ENCODE data around the gene PPP1R14D.

Gene PPP1R14D

DNA sequence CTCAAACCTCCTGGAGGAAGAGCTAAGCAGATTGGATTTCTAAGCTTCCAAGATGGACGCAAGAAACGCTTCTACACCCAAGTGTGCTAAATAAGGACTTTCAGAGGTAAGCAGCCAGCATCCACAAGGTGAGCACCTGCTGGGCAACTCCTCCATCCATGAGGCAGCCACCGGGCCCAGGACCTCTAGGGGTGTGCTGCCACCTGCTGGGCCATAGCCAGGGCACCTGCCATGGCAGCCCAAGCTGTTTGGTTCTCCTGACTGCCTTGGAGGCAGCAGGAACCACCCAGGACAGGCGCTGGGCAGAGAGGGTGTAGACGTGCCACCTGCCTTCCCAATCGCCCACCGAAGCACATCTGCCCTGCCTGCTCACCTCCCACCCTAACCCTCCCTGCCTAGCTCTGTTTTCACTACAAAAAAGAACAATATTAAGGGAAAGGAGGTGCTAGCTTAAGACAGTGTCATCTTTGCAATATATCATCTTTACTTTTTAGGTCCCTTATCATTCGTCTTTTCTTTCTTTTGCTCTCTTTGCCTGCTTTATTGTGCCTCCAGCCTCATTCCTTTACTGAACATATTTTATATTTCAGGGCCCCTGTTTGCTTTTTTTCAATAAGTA is 45.8 kb downstream of the PPP1R14D start:
- no peak for DNase-seq (ENCODE audit: low spot score)

DNA sequence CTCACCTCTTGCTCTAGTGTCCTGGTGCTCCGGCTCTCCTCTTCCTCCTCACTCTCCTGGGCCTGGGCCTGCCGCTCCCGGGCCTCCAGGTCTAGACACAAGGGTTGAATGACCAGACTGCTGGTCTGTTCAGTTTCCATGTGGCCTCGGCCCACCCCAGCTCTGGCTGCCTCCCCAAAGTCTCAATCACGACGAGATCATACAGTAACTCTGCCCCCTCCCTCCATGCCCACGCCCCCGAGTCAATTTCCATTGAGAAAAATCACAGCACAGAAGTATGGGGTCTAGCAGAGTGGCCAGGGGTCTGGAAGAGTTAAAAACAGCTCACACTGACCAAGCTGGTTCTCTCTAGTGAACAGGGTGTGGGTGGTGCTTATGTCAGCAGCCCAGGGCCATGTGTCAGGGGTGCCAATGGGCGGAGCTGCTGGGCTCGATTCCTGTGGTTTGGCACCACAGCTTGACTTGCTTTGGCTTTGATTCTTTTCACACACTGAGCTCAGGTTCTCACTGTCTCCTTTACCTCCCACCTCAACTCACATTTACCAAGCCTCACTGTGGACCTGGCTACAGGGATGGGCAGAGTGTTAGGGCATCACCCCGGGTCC is 51.9 kb downstream of the PPP1R14D start:
- DNase-seq (ENCODE audit: low spot score): no peak

DNA sequence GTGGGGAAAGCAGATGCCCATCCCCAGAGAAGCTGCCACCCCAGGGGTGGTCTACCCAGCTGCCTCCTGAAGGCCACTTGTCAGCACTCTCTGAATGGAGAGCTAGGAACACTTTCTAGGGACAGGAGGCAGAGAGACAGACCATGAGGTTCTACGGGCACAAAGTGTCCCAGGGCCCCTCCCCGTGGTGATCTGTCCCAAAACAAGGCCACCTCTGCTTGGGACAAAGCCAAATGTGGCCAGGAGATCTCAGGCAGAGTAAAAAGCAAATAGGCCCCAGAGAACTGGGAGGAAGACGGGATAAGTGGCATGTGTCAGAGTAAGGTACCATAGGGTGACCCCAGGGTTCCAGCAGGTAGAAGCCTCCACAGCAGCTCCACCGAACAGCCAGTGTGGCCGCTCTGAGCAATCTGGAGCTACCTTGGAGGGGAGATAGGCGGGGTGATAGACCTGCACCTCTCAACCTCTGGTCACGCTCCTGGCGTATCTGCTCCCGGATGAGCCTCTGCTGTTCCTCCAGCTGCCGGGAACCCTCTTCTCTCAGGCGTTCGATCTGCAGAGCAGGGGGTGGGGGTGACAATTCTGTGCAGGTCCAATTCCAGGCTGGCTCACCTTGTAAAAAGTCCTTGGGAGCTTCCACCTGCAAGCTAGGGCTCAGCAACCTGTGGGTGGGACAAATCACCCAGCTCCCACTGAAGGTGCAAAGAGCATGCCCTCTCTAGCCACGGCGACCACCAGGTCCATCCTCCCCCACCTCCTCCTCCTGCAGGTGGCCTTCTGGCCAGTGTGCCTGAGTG is 52.6 kb downstream of the PPP1R14D start:
- no peak for DNase-seq (ENCODE audit: low spot score)

DNA sequence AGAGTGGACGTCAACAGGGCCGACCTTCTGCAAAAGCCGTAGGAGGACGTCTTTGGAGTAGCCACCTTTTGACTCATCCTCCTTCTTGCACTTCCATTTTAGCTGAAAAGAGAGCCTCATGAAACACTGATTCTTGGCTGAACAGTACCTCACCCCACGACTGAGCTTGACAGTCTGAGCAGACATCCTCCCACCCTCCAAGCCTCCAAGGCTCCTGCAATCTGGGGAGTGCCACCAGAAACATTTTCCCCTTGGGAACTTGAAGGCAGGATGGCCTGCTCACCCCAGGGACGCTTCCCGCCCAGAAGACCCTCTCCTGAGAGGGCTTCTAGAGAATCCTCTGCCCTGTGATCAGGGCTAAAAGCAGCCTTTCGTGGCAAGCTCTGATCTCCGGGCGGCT is 53.5 kb downstream of the PPP1R14D start:
- no peak for DNase-seq (ENCODE audit: low spot score)

DNA sequence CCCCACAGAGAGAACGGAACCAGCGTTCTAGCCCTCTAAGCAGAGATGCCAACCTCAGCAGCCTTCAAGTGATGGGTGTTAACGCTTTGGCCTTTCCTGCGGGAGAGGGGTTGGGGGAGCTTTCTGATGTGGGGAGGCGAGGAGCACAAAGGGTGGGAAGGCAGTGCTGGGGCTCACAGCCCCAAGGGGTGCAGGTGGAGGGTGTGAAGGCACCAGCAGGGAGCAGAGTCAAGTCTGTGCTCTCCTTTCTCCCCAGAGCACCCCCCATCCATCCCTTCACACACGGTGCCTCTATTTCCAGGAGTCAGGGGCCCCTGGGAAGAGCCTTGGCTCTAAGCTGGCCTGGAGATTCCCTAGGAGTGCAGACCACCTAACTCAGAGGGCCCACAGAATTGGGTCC is 54.6 kb downstream of the PPP1R14D start:
- no peak for DNase-seq (ENCODE audit: low spot score)

DNA sequence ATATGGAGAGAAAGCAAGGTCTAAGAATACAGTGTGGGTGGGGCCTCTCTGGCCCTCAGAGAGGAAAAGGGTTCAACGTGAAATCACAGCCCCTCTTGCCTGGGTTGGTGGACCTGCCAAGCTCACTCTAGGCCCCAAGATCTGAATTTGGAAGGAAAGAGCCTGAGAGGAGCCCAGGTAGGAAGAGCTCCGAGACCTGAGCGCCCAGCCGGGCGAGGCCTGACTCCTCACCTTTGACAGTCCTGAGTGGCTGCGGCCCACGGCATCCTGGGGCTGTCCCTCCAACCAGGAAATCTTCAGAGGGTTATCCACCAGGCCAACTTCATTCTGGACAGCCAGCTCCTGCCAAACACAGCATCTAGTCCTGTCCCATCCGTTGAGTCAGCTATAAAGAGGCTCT is 55.0 kb downstream of the PPP1R14D start:
- no peak for DNase-seq (ENCODE audit: low spot score)

DNA sequence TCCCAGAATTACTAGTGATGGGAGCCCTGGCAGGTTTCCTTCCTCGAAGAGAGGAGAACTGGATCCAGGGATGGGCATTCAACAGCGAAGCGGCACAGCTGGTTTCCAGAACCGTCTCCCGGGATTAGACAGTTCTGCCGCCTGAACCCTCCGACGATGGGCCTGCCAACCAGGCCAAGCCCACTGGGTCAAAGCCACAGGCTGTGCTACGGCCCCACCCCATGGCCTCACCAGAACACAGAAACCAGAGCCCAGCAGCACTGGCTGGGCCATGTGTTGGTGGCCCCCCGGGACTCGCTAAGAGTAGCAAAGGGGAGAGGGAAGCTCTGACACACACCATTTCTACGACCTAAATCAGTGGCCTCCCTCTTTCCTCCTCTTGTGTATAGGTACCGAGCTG is 56.5 kb downstream of the PPP1R14D start:
- no peak for DNase-seq (ENCODE audit: low spot score)

DNA sequence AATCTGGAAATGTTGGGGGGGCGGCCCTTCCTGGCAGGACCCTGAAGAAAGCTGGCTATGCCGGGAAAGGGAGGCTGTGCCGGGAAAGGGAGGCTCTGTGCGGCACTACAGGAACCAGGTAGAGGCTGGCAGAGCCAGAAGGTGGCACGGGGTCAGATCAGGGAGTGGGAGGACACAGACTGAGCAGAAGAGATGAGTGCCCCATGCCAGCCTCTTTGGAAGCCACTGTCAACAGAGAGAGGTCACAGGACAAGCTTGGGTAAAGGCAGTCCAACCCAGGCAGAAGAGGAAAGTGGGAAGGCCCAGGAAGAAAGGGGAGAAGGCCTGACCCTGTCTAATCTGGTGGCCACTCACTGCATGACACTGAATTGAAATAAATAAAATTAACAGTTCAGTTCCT is 57.3 kb downstream of the PPP1R14D start:
- no peak for DNase-seq (ENCODE audit: low spot score)

DNA sequence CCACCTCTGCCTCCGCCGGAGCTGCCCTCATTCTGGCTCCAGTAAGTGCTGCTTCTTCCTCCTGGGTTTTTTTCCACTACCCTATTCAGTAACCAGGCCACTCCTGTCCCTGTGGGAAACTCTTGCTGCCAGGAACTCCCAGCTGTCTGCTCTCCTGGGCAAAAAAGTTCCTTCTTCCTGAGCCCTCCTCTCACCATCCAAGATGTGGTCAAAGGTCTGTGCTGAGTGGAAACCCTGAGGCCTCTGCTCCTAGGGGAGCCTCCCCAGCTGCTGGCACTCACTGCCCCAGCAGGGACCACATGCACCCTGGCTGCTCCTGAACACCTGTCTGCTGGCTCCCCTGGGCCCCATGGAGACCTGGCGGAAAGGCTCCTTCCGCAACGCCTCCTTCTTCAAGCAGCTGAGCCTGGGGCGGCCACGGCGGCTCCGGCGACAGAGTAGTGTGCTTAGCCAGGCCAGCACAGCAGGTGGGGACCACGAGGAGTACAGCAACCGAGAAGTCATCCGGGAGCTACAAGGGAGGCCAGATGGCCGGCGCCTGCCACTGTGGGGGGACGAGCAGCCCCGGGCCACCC is 58.3 kb downstream of the PPP1R14D start:
- no peak for DNase-seq (ENCODE audit: low spot score)

DNA sequence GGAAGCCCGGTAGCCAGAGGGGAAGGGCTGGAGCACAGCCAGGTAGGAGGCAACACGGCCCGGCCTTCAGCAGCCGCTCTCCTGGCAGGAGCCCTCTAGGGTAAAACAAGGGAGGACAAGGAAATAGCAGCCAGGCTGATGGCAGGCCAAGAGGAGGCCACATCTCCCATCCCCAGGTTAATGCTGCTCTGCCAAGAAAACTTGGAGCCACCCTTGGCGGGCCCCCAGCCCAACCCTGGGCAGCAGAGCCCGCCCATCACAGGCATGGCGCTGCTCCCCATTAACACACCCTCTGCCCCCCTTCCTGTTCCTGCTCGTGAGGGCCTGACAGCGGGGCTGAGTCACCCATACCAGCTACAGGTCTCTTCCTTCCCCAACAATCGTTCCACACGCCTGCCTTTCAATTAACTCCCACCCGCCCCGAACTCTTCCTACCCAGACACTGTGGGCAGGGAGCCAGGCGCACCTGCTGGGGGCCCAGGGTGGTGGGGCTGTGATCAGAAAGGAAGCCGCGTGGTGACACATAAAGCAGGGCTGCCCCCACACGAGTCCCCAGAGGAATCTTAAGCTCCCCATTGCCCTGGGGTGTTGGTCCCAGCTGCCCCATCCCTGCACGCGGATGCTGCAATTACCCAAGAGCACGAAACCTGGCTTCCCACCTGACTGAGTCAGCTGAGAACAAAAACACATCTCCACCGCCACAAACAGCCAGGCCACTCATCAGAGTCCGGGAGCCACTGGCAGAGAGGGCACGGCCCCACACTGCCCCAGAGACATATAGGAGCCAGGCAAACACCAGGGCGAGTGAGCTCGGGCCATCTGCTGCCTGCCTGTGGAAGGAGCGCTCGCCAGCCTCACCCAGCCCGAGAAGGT is 59.0 kb downstream of the PPP1R14D start, which contains the start of gene C15orf62:
Gene C15orf62, plus strand, starts transcription at position 707 of the 873 bp plus-strand sequence. CDS start 516 bp downstream, outside the sequence.
- DNase-seq (ENCODE audit: low spot score): no peak

DNA sequence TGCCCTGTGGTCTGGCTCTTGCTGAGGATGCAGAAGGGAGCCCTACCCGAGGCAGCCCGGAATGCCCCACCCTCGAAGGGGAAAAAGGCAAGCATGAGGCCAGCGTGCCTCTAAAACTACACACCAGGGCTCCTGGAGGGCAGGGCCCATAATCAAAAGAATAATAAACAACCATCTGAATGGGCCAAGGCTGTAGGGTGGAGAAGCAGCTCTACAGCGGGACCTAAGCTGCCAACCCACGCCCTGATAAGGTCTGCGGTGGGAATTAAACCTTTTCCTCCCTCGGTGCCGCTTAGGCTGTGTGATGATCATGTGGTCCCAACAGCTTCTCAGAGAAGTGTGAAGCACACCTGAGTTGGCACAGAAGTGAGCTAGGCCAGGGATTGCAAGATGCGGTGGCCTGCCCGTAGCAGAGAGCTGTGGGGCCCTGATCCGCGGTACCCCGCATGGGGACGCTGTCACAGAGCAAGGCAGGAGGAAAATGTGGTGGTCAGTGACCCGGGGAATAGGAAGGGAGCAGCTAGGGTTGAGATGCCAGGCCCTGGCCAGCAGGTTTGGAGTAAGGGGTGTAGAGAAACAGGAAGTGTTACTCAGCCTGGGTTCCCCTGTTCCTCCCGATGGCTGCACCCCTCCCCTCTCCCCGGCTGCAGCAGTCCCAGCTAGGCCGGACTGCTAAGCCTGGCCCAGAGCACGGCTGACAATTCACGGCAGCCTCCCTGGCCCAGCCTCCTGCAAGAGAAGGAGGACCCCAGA is 59.8 kb downstream of the PPP1R14D start:
- no peak for DNase-seq (ENCODE audit: low spot score)

DNA sequence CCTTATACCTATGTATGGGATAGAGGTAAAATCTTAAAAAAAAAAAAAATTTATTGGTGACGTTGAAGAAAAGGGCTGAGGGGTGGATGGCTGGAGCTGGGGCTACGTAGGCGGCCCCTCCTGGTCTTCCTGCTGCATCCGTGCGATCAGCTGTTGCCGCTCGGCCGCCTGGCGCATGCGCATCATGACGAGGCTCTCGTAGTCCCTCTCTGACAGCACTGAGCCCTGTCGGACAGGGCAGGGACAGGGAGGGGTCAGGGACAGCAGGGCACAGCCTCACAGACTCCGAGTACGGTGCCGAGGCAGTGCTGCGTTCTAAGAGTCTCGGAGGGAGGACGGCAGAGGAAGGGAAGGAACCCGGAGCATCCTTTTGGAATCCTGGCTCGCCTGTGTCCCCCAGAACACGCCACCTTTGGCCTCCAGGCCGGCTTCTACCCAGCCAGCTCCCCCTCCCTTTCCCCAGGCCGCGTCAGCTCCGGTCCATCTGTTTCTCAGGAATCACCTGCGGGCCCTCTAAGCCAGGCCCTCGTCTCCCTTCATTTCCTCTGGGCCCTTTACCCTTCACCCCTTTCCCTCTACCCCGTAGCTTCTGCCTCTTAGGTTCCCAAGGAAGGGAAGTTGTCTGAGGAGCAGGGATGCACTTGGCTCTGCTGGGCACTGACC is 60.5 kb downstream of the PPP1R14D start:
- DNase-seq (ENCODE audit: low spot score): no peak

DNA sequence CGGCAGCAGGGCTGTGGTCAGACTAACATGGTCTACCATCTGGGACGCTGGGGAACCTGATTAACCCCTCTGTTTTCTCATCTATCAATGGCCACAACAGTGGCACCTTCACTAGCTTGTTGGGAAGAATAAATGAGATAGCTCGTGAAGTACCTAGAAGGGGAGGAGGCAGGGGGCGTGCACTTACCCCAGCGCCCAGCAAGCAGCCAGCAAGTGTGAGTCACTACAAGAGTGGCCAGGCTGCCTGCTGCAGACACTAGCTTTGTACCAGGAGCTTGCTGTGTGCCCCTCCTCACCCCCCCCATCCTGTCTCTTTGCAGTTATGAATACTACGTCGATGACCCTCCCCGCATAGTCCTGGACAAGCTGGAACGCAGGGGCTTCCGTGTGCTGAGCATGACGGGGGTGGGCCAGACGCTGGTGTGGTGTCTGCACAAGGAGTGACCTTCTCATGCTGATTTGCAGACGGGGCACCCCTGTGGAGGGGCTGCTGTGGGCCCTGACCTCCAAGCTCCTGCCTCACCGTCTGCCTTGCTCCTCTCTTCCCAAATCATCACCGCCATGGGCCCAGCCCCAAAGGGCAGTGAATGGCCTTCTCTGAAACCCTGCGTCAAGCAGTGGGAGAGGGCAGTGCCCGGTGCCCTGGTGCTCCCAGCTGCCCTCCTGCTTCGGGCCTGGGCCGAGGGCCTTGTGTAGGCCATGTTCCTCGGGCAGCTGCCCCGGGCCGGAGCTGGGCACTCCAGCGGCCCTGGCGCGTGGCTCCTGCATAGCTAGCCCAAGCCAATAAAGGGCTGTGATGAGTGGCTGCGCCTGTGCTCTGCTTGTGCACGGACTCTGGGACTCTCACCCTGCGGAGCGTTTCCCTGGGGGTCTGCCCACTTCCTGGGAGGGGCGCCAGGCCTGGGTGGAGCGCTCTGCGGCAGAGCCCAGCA is 61.3 kb downstream of the PPP1R14D start:
- no peak for DNase-seq (ENCODE audit: low spot score)

DNA sequence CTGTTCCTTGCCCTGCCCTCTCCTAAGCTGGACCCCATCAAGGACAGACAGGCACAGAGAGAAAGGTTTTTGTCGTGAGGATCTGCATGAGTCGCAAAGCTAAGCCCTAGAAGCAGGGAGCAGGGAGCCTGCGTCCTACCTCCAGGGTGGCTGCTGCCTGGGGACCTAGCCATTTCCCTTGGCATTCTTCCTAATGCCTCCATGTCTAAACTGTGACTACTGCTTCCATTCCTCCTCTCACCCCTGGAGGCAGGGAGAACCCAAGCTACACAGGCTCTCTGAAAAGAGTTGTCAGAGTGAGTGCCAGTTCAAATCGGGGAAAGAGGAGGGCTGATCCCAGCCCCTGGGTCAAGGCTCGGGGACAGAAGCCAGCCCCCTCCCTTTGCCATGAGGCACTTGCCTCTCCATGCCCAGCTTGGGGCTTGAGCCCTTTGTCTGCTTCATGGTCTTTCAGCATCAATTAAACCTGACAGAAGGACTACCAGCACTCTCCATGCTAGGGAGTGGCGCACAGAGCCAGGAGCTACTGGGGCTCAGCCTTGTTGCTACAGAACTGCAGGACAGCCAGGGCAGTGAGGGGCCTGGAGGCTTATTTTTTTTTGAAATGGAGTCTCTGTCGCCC is 62.2 kb downstream of the PPP1R14D start:
- no peak for DNase-seq (ENCODE audit: low spot score)
